Middle frontal gyrus (tissue), 1 donor: ENCODE data around the gene HES5.
"Not testable (repeated sequence)": the region's sequence is repeated elsewhere in the genome, so short reads cannot be mapped to it uniquely, and the experiment has no call there.

Experiments used
- DNase-seq: peaks from one replicate; pipeline ENCODE4 v3.0.0-alpha.2; 2015; ENCODE audit warnings: low spot score; ENCODE audit errors: extremely low spot score

HES5 gene

DNA sequence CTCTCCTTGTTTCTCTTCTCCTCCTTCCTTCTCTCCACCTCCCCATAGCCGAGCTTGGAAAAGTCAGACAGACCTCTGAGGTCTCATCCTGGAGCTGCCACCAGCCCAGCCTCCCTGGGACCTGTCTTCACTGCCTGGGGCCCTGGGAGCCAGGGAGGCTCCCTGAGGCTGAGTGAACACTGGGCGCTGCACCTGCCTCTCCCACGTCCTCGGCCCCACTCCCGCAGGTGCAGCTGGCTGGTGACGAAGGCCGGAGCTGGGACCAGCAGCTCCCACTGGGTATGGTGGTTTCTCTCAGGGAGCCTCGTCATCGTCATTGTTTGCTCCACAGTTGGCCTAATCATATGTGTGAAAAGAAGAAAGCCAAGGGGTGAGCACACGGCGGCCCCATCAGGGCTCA lies 31.4 kb upstream of the HES5 start:
- DNase-seq = no peak

DNA sequence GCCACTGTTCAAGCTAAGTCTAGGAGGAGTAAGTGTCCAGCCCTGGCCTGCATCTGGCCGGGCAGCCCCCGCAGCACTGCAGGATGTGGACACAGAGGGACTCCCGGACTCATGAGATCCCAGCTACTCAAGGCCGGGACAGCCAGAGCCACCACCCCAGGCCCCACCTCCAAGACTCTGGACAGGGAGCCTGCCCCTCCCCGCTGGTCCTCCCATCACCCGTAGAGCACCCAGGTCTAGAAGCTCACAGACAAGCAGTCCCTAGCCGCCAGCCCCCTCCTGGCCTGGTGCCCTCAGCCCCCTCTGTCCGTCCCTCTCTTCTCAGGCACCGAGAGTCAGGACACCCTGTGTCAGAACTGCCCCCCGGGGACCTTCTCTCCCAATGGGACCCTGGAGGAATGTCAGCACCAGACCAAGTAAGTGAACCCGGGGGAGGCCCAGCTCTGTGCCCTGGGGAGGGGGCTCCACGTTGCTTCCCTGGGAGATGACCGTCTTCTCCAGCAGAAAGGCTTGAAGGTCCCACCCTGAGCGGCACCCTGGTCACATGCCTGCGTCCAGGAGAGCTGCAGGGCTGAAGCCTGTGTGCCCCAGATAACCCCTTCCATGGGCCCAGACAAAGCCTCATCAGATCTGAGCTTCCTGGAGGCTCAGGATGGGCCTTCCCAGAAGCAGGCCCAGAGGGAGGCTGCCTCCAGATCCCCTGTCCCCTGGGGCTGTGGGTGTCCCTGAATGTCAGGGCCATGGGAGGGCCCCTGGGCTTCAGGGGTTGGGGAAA lies 30.4 kb upstream of the HES5 start:
- no peak for DNase-seq

DNA sequence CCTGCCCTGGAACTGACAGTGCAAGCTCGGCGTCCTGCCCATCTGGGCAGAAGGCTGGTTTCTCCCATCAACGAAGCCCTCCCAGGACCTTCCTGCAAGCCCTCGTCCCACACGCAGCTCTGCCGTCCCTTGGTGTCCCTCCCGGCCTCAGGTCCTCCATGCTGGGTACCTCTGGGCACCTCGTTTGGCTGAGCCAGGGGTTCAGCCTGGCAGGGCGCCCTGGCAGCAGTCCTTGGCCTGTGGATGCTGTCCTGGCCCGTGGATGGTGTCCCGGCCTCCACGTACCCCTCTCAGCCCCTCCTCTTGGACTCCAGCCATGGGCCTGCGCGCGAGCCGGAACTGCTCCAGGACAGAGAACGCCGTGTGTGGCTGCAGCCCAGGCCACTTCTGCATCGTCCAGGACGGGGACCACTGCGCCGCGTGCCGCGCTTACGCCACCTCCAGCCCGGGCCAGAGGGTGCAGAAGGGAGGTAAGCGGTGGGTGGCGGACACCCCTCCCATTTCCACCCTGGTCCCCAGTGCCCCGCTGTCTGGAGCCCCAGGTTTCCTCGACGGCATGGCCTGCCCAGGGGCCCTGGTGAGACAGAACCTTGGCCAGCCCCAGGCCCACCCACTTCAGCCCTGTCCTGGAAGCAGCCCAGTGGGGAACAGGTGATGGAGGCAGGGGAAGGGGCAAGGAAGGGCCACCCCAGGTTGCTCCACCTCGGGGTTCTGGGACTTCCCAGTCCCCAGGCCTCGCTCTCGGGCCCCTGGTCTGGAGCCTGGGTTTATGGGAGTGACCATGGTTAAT lies 29.6 kb upstream of the HES5 start:
- DNase-seq = no peak

DNA sequence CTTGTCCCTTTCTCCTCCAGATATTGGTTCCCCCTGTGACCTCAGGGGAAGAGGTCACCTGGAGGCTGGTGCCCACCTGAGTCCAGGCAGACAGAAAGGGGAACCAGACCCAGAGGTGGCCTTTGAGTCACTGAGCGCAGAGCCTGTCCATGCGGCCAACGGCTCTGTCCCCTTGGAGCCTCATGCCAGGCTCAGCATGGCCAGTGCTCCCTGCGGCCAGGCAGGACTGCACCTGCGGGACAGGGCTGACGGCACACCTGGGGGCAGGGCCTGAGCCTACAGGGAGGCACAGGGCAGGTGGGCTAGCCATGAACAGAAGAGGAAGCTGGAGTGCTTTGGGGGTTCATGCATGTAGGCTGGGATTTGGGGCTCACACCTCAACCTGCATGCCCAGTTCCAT lies 28.8 kb upstream of the HES5 start:
- no peak for DNase-seq

DNA sequence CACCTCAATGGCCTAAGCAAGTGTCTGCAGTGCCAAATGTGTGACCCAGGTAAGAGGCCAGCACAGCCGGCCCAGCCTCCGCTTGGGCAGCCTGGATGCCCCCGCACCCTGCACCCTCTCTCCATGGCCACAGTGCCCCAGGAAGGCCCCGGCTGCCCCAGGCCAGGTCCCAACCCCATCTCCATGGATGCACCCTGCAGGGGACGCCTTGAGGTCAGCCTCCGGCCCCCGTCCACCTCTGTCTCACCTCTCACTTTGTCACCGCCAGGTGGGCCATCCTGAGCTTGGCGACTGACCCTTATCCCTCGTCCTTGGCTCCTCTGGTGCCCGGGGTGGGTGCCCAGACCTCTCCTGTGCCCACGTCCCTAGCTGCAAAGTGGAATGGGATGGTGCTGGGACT lies 28.4 kb upstream of the HES5 start:
- DNase-seq = no peak

DNA sequence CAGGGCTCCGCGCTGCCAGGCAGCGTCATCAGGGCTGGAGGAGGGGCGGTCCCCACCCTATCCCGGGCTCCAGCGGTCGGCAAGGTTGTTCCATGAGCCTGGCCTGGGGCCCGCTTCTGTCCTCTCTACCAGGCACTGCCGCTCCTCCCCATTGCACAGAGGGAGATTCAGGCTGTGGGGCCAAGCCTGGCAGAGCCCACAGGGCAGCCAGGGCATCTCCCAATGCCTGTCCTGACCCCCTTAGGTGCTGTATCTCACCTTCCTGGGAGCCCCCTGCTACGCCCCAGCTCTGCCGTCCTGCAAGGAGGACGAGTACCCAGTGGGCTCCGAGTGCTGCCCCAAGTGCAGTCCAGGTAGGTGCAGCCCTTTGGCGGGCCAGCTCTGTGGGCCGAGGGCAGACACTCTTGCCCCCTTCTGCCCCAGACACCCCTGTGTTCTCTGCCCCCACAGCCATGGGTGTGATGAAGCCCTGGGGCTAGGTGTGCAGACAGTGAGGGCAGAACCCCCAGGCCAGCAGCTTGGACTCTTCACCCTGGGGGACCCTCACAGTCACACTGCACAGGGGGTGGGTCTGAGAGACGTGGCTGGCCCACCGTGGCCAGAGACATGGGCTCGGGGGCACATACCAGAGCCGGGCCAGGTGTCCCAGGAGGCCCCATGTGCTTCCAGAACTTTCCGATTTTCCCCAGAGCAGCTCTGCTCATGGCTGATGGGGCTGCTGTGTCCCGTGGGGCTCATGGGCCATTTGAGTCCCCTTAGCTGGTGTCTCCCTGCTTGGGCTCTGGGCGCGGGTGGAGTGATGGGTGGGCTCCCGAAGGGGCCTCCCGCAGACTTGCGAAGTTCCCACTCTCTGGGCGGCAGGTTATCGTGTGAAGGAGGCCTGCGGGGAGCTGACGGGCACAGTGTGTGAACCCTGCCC lies 27.7 kb upstream of the HES5 start:
- DNase-seq = no peak

DNA sequence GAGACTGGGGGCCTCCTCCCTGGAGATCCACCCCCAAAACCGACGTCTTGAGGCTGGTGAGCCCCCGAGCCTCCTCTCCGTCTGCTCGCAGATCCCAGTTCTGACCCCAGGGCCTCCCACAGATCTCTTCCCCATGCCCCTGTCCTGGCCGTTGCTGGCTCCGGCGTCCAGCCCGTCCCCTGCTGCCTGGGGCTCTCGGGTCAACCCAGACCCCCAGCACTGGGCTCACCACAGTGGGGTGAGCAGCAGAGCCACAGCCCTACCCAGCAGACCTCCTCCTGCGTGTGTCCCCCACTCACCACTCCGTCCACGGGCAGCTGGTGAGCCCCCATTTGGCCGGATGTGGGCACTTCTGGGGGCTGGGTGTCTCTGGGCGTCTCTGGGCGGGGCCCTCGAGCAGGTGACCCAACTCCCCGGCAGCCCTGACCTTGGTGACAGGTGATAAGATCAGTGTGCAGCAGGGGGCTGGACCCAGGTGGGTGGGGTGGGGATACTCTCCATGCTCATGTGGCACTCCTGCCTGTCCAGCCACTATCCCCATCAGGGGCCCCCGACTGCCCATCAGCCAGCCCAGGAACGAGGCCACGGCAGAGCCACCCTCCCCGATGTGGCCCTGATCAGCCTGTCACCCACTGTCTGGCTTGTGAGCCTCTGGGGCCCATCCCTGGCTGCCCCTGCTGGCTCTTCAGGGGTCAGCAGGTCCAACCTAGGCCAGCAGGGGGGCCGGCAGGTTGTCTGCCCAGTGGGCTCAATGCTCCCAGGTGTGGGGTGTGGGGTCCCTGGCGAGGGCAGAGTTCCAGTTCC lies 26.8 kb upstream of the HES5 start:
- DNase-seq = no peak

DNA sequence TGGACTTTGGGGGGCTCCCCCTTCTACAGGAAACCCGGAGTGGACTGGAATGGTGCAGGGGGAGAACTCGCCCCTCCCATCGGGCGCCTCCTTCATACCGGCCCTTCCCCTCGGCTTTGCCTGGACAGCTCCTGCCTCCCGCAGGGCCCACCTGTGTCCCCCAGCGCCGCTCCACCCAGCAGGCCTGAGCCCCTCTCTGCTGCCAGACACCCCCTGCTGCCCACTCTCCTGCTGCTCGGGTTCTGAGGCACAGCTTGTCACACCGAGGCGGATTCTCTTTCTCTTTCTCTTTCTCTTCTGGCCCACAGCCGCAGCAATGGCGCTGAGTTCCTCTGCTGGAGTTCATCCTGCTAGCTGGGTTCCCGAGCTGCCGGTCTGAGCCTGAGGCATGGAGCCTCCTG lies 26.2 kb upstream of the HES5 start, which contains the start of gene TNFRSF14:
Gene TNFRSF14, plus strand, starts transcription at position 95 of the 401 bp plus-strand sequence. Its CDS starts 294 bp downstream, at position 389.
- no peak for DNase-seq

DNA sequence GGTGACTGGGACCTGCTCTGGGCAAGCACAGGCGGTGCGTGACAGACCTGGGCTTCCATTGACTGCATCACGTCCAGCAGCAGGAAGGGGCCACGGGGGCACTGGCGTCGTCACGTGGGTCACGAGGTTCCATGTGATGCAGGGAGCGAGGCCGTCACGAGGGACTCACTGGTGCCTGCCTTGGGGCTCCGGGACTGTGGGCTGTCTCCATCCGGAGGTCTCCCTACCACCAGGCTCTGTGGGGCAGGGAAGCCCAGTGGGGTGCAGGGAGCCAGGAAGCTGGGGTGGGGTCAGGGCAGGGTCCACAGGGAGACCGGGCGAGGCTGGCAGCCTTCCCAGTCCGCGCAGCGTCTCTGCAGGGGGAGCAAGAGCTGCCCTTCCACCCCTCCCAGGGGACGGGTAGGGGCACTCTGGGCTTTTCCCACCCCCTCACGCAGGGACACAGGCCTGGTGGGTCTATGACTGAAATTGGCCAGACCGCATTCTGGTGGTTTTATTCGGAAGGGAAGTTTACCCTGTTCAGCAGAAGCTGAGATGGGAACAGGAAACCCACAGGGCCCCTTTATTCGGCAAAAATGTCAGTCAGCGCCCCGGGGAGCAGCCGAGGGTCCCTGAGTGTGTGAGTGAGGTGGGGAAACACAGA lies 25.7 kb upstream of the HES5 start:
- no peak for DNase-seq

DNA sequence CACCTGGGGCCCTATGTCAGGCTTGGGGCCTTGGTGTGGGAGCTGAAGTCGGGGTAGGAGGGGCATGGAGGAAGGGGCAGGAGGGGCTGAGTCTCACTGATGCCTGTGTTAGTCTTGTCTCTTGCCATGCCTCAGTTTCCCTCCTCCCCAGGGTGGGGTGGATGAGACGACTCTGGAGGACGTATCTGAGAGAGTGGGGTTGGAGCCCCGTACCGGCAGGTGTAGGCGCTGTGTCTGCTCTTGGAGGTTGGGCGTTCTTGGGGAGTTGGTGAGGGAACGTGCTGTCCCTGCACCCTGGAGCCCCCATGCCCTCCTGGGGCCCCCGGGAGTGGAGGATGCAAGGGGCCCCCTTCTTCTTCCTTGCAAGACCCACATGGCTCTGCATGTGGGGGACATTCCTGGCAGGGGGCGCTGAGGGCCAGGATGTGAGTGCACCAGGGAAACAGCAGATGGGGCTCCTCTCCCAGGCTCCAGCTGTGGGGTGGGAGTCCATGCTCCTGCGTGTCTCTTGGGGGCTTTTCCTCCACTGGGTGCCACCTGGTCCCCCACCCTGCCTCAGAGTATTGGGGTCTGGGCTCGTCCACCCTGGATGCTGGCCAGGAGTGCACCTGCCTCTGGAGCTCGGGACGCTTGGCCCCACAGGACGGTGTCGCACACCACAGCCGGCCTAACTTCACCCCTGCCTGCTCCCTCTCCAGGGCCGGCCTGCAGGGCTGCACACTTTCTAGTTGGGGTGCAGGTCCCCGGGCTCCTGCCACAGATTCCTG lies 24.7 kb upstream of the HES5 start:
- no peak for DNase-seq

DNA sequence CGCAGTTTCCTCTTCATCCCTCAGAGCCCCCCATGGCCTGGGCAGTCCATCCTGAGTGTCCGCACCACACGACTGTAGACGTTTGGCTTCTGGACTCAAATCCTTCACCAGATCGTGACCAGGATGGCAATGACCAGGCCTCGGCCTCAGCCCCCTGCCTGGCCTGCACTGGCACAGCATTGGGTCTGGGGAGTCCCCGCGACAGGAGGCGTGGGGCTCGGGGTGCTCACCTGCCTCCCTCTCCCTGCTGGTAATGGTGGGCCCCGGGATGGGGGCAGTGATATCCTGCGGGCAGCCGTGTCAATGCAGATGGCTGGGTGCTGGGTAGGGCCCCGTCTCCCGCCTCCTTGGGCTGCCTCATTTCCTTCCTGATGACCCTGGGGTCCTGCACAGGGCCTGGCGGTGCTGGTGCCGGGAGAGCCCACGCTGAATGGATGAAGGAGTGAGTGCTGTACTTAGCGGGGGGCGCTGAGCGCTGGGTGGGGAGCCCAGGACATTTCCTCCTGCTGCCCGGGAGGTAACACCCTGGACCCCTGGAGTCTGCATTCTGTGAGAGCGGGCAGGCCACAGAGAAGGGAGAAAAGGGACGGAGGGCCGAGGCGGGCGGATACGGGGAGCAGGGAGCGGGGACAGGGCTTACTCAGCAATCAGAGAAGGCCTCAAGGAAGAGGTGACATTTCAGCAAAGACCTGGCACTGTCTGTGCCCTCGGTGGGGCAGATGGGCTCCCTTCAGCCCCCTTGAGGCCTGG lies 24.0 kb upstream of the HES5 start:
- DNase-seq = no peak

DNA sequence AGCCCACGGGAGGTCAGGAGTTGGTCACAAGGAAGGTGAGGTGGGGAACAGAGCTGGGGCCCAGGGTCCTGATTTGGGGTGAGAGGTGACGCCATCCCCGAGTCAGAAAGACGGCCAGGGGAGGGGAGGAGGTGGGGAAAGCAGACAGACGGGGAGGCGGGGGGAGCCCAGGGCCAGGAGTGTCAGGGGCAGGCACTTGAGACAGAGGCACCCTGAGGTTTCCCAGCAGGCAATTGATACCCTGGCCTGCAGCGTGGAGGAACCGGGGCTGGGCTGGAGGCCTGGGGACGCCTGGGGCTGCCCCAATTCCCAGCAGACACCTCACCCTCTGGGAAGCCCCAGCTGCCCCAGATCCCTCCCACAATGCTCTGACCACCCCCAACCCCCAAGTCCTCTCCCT lies 23.0 kb upstream of the HES5 start:
- DNase-seq = not testable (repeated sequence)

DNA sequence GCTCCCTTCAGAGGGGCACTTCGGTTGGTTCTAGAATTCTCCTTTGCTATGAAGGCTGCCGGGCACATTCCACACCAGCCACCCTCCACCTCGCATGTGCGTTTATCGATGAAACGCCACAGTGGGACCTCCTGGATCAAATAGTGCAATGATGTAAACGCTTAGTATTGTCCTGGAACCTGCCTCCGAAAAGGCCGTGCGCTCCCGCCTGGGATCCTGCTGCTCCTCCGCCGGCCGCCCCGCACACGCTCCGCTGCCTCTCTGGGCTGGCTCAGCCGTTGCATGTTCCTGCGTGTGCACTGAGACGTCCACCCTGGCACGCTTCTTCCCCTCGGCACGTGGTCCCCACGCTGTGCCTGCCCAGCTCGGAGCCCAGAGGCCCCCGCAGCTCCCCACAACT lies 22.1 kb upstream of the HES5 start:
- no peak for DNase-seq

DNA sequence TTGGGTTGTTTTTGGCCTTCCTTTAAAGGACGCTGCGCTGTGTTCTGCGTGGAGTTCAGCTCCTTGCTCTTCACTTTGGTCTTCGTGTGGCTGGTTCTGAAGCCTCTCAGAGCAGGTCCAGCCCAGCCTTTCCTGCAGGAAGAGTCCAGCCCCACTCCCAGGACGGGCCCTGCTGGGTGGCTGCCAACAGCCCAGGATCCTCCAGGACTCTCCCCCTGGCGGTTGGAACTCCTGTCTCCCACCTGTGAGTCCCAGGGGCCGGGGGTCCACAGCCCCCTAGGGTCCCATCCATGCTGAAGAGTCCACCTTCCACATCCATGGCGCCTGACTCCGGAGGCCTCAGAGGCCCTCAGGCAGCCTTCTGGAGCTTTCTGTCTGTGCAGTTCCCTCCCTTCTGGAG lies 21.5 kb upstream of the HES5 start:
- DNase-seq = not testable (repeated sequence)

DNA sequence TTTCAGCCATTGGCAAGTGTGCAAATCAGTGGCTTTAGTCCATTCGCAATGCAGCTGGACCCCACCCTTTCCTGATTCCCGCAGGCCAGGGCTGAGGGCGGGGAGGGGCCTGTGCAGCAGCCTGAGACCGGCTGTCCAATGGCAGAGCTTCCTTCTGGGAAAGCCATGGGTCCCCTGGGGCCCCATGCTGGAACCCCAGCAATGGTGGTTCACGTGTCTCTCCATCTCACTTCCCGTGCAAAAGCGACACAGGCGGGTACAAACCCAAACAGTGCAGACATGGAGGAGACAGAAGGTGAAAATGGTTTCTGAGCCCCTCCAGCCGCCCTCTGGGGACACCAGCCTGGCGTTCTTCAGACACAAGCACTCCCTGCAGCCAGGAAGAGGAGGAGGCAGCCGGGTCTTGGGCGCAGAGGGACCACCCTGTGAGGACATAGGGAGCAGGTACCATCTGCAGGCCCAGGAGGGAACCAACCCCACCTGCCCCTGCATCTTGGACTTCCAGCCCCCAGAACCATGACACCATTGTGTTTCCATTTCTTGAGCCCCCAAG lies 20.3 kb upstream of the HES5 start:
- DNase-seq = not testable (repeated sequence)

DNA sequence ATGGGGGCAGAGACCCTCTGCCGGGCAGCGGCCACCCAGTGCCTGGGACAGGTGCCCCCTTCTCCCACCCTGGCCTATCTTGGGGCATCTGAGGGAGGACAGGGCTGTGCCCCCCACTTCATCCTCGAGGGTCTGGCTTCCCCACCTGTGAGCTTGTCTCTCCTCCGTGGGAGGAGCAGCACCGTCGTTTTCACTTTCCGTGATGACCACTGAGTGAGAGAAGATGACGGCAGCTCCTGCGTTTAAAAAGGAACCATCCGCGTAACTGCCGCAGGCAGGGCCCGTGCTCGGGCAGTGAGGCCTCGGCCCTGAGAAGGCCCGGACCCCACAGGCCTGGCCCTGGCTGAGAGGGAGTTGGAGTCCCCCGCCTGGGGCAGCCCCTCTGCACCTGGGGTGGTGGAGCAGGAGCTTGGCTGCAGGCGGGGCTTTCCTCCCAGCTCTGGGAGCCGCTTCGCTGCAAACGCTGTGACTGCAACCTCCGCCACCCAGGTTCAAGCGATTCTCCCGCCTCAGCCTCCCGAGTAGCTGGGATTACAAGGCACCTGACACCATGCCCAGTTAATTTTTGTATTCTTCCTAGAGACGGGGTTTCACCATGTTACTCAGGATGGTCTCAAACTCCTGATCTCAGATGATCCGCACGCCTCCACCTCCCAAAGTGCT lies 19.4 kb upstream of the HES5 start:
- not testable (repeated sequence) for DNase-seq

DNA sequence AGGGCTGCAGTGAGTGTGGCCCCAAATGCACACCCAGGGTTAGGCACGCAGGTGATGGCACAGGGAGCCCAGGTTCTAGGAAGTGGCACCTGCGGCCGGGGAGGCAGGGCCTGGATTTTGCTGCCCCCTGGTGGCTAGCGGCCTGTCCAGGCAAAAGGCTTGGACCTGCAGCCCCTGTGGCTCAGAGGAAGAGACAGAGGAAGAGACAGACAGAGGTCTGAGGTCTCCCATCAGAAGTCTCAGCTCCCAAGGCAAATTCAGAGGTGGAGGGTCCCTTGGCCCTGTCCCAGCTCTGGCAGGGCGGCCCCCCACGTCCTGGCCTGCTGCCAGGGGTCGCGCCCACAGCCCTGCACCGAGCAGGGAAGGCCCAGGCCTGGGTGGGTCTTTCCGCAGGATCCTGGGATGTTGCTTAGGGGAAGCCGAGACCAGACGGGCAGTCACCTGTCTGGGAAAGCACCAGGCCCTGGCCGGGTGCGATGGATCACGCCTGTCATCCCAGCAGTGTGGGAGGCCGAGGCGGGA lies 18.1 kb upstream of the HES5 start:
- DNase-seq = peak; percentile 67
